HG02678 (cell line): ENCODE results near the gene IRF2BP2.
"Not testable (repeated sequence)": the region's sequence is repeated elsewhere in the genome, so short reads cannot be mapped to it uniquely, and the experiment has no call there.

Experiments
- ATAC-seq: cut with Tn5 transposase; IDR thresholded peaks from one replicate; pipeline ENCODE4 v1.9.1; 2021; ENCODE audit warnings: mild to moderate bottlenecking, moderate library complexity; ENCODE audit not compliant: unreplicated experiment

Gene IRF2BP2

GRCh38 chr1:234602334-234603220, 7.4 kb downstream of the IRF2BP2 start:
- ATAC-seq = no peak

- no peak for ATAC-seq
These were observed 8.5 kb downstream of the IRF2BP2 start for GRCh38 chr1:234601301-234602017.

GRCh38 chr1:234600418-234601281, 9.3 kb downstream of the IRF2BP2 start:
- no peak for ATAC-seq

- peak; percentile 74 for ATAC-seq
These were observed 10.2 kb downstream of the IRF2BP2 start for GRCh38 chr1:234599617-234600417.

- ATAC-seq = no peak
These were observed 10.9 kb downstream of the IRF2BP2 start for GRCh38 chr1:234598974-234599616.

- no peak for ATAC-seq
These were observed 12.1 kb downstream of the IRF2BP2 start for GRCh38 chr1:234597894-234598293.

GRCh38 chr1:234595899-234596298, 14.1 kb downstream of the IRF2BP2 start:
- no peak for ATAC-seq

- ATAC-seq = not testable (repeated sequence)
These were observed 15.4 kb downstream of the IRF2BP2 start for GRCh38 chr1:234594575-234594974.

- ATAC-seq = no peak
These were observed 16.0 kb downstream of the IRF2BP2 start for GRCh38 chr1:234593771-234594504.

- ATAC-seq = no peak
These were observed 16.9 kb downstream of the IRF2BP2 start for GRCh38 chr1:234593109-234593508.

- no peak for ATAC-seq
These were observed 17.7 kb downstream of the IRF2BP2 start for GRCh38 chr1:234592240-234592639.

- no peak for ATAC-seq
These were observed 18.8 kb downstream of the IRF2BP2 start for GRCh38 chr1:234591131-234591530.

- no peak for ATAC-seq
These were observed 19.9 kb downstream of the IRF2BP2 start for GRCh38 chr1:234589854-234590620.

- ATAC-seq = no peak
These were observed 20.7 kb downstream of the IRF2BP2 start for GRCh38 chr1:234589064-234589800.

- ATAC-seq = no peak
These were observed 21.6 kb downstream of the IRF2BP2 start for GRCh38 chr1:234588386-234588785.

GRCh38 chr1:234586892-234587485, 23.0 kb downstream of the IRF2BP2 start:
- ATAC-seq = no peak

- ATAC-seq = no peak
These were observed 23.7 kb downstream of the IRF2BP2 start for GRCh38 chr1:234586304-234586703.
